ENCODE results near the gene ARMCX1. TPM values are rescaled to one million over a fixed set of nuclear protein-coding genes. Genes with fewer than 3 reads are reported as not detected.
"Not testable (repeated sequence)": the region's sequence is repeated elsewhere in the genome, so short reads cannot be mapped to it uniquely, and the experiment has no call there.

ARMCX1 gene
- 1 to 10 TPM; 1.2 to 4.8 (median 3.5) TPM for total RNA-seq

GRCh38 chrX:101550362-101550750 is at the start of gene ARMCX1:
TSS of gene ARMCX1 (plus strand) at chrX:101550547. CDS start at chrX:101552931, 2,384 bp downstream.
- ATAC-seq: peak; percentile 73 to 88
- Mint-ChIP-seq H3K4me3 (peak within 1 kb of the TSS; percentile 67), H3K4me1 (ENCODE audit: low read depth) (peaks cover 12% of the 10 kb centered on the region), H3K9me3 (no peaks in the 10 kb centered on the region), H3K27me3 (ENCODE audit: low read depth) (peaks cover 22% of the 10 kb centered on the region), H3K36me3 (ENCODE audit: insufficient read depth) (no peaks in the 10 kb centered on the region)
- DNase-seq: no peak

GRCh38 chrX:101502929-101503328 is 47.4 kb upstream of the ARMCX1 start:
- not testable (repeated sequence) for H3K4me1 Mint-ChIP-seq (ENCODE audit: low read depth); H3K36me3 Mint-ChIP-seq (ENCODE audit: insufficient read depth); DNase-seq; H3K4me3 Mint-ChIP-seq; ATAC-seq; H3K9me3 Mint-ChIP-seq; H3K27me3 Mint-ChIP-seq (ENCODE audit: low read depth)

GRCh38 chrX:101507372-101507771 is 43.0 kb upstream of the ARMCX1 start:
- no peaks in the 10 kb centered on the region for H3K27me3 Mint-ChIP-seq (ENCODE audit: low read depth)

GRCh38 chrX:101507986-101508385 is 42.4 kb upstream of the ARMCX1 start:
- H3K36me3 Mint-ChIP-seq (ENCODE audit: insufficient read depth): peaks cover 14% of the 10 kb centered on the region
- DNase-seq: no peak
- no peaks in the 10 kb centered on the region for H3K9me3 Mint-ChIP-seq
- no peak overlapping the region for H3K4me3 Mint-ChIP-seq
- no peak for ATAC-seq
- no peaks in the 10 kb centered on the region for H3K4me1 Mint-ChIP-seq (ENCODE audit: low read depth)
- no peaks in the 10 kb centered on the region for H3K27me3 Mint-ChIP-seq (ENCODE audit: low read depth)

More at GRCh38 chrX:101507372-101507771, 43.0 kb upstream of the ARMCX1 start:
- ATAC-seq (no peak), DNase-seq (no peak)
- Mint-ChIP-seq H3K9me3 (no peaks in the 10 kb centered on the region), H3K4me3 (no peak overlapping the region), H3K36me3 (ENCODE audit: insufficient read depth) (peaks cover 14% of the 10 kb centered on the region), H3K4me1 (ENCODE audit: low read depth) (no peaks in the 10 kb centered on the region)

- Mint-ChIP-seq H3K4me1 (ENCODE audit: low read depth) (no peaks in the 10 kb centered on the region), H3K4me3 (no peak overlapping the region), H3K36me3 (ENCODE audit: insufficient read depth) (no peaks in the 10 kb centered on the region), H3K9me3 (no peaks in the 10 kb centered on the region), H3K27me3 (ENCODE audit: low read depth) (no peaks in the 10 kb centered on the region)
- no peak for DNase-seq
- ATAC-seq: no peak
These were observed 19.4 kb upstream of the ARMCX1 start for GRCh38 chrX:101530944-101531343.

- Mint-ChIP-seq H3K27me3 (ENCODE audit: low read depth) (no peaks in the 10 kb centered on the region), H3K4me3 (no peak overlapping the region), H3K36me3 (ENCODE audit: insufficient read depth) (no peaks in the 10 kb centered on the region), H3K4me1 (ENCODE audit: low read depth) (no peaks in the 10 kb centered on the region), H3K9me3 (peaks cover 6% of the 10 kb centered on the region)
- ATAC-seq: no peak
- no peak for DNase-seq
These were observed 11.2 kb upstream of the ARMCX1 start for GRCh38 chrX:101539116-101539515.

- peak in 1 of 2 donors; percentile 18 for ATAC-seq
- DNase-seq: no peak
- Mint-ChIP-seq H3K36me3 (ENCODE audit: insufficient read depth) (no peaks in the 10 kb centered on the region), H3K4me3 (peak overlapping the region; percentile 67), H3K4me1 (ENCODE audit: low read depth) (peaks cover 12% of the 10 kb centered on the region), H3K9me3 (no peaks in the 10 kb centered on the region), H3K27me3 (ENCODE audit: low read depth) (peaks cover 22% of the 10 kb centered on the region)
These were observed 518 bp downstream of the ARMCX1 start for GRCh38 chrX:101550751-101551379.

GRCh38 chrX:101551380-101551767 is 1.0 kb downstream of the ARMCX1 start:
- ATAC-seq: no peak
- no peak overlapping the region for H3K4me3 Mint-ChIP-seq
- peaks cover 22% of the 10 kb centered on the region for H3K27me3 Mint-ChIP-seq (ENCODE audit: low read depth)
- H3K36me3 Mint-ChIP-seq (ENCODE audit: insufficient read depth): no peaks in the 10 kb centered on the region
- H3K4me1 Mint-ChIP-seq (ENCODE audit: low read depth): peaks cover 12% of the 10 kb centered on the region
- no peak for DNase-seq
- no peaks in the 10 kb centered on the region for H3K9me3 Mint-ChIP-seq

- peaks cover 12% of the 10 kb centered on the region for H3K4me1 Mint-ChIP-seq (ENCODE audit: low read depth)
- H3K36me3 Mint-ChIP-seq (ENCODE audit: insufficient read depth): no peaks in the 10 kb centered on the region
- H3K9me3 Mint-ChIP-seq: no peaks in the 10 kb centered on the region
- DNase-seq (no peak), ATAC-seq (no peak)
- no peak overlapping the region for H3K4me3 Mint-ChIP-seq
- H3K27me3 Mint-ChIP-seq (ENCODE audit: low read depth): peaks cover 22% of the 10 kb centered on the region
These were observed 2.4 kb downstream of the ARMCX1 start for GRCh38 chrX:101552714-101553113.

- no peaks in the 10 kb centered on the region for H3K9me3 Mint-ChIP-seq
- peaks cover 1% of the 10 kb centered on the region for H3K36me3 Mint-ChIP-seq (ENCODE audit: insufficient read depth)
- ATAC-seq (no peak), DNase-seq (no peak)
- H3K4me3 Mint-ChIP-seq: no peak overlapping the region
- H3K27me3 Mint-ChIP-seq (ENCODE audit: low read depth): peaks cover 14% of the 10 kb centered on the region
- no peaks in the 10 kb centered on the region for H3K4me1 Mint-ChIP-seq (ENCODE audit: low read depth)
These were observed 14.3 kb downstream of the ARMCX1 start for GRCh38 chrX:101564651-101565050.

- DNase-seq: no peak
These were observed 45.5 kb downstream of the ARMCX1 start for GRCh38 chrX:101595739-101596419.

GRCh38 chrX:101599592-101599991 is 49.2 kb downstream of the ARMCX1 start:
- not testable (repeated sequence) for H3K9me3 Mint-ChIP-seq; DNase-seq; ATAC-seq; H3K4me1 Mint-ChIP-seq (ENCODE audit: low read depth); H3K27me3 Mint-ChIP-seq (ENCODE audit: low read depth); H3K36me3 Mint-ChIP-seq (ENCODE audit: insufficient read depth); H3K4me3 Mint-ChIP-seq

More at GRCh38 chrX:101595739-101596419, 45.5 kb downstream of the ARMCX1 start:
- Mint-ChIP-seq H3K36me3 (ENCODE audit: insufficient read depth) (no peaks in the 10 kb centered on the region), H3K4me1 (ENCODE audit: low read depth) (no peaks in the 10 kb centered on the region), H3K27me3 (ENCODE audit: low read depth) (peaks cover 19% of the 10 kb centered on the region), H3K4me3 (no peak overlapping the region), H3K9me3 (no peaks in the 10 kb centered on the region)
- ATAC-seq: peak; percentile 72 to 73

- ATAC-seq (no peak), DNase-seq (no peak)
- Mint-ChIP-seq H3K9me3 (no peaks in the 10 kb centered on the region), H3K4me3 (no peak overlapping the region), H3K4me1 (ENCODE audit: low read depth) (no peaks in the 10 kb centered on the region), H3K36me3 (ENCODE audit: insufficient read depth) (no peaks in the 10 kb centered on the region), H3K27me3 (ENCODE audit: low read depth) (peaks cover under 1% of the 10 kb centered on the region)
These were observed 51.7 kb downstream of the ARMCX1 start for GRCh38 chrX:101602077-101602476.
